HG03196 (cell line): ENCODE results near the gene NTRK3.

ENCODE experiments used
- ATAC-seq: cut with Tn5 transposase; IDR thresholded peaks from one replicate; pipeline ENCODE4 v1.9.1; 2021; ENCODE audit not compliant: unreplicated experiment

NTRK3 gene

GRCh38 chr15:87949575-87950223, 306.8 kb downstream of the NTRK3 start:
- no peak for ATAC-seq

DNA sequence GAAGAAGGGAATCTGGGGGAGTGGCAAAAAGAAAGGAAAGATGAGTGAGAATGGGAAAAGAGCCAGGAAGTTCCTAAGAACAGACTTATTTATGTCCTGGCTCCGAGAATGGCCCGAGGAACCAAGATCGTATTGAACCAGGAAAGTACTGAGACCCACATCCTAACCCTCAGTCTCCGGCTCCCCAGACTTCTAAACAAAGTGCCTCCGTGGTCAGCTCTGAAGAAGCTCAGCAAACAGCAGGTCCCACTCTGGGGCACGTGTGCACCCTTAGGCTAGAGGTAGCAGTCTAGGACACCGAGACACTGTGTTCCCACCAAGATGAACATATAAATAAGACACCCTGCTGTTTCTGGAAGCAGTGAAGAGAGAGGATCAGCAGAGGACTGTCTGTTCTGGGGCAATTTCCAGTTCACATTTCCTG, 307.4 kb downstream of the NTRK3 start:
- no peak for ATAC-seq

DNA sequence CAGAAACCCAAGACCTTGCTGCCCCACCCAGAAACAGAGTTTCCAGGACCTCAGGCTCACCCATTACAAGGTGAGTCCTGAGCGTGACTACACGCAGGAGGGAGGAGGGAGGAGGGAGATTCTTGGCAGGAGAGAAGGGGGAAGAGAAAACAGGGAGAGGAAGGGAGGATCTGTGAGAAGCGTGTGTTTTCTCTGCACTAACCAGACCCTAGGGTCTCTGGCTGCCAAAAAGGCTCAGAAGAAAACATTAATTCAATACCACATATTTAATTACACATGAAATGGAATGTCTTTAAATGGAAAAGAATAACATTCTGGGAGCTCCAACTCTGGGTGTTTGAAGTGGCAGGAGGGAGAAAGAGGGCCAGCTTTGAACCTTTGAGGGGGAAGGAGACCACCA, 309.0 kb downstream of the NTRK3 start:
- ATAC-seq = no peak

DNA sequence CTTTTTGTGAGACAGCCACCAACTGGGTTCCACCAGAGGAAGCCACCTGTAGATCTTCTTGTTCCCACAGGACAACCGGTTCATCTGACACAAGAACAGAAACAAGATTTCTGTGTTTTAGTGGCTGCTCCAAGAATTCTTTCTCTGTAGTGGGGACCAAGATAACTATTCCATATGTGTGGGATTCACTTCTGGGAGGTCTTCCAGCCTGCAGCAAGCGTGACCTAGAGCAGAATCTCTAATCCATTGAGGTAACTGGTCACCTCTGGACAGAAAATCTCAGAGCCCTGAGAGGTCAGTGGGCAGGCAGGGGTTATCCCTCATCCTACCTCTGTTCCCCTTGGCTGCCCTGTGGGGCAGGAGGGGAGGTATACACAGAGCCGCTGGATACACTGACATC, 311.3 kb downstream of the NTRK3 start:
- no peak for ATAC-seq

GRCh38 chr15:87944691-87945090, 311.8 kb downstream of the NTRK3 start:
- ATAC-seq = no peak

- no peak for ATAC-seq
Measured at GRCh38 chr15:87944050-87944449, 312.5 kb downstream of the NTRK3 start.

DNA sequence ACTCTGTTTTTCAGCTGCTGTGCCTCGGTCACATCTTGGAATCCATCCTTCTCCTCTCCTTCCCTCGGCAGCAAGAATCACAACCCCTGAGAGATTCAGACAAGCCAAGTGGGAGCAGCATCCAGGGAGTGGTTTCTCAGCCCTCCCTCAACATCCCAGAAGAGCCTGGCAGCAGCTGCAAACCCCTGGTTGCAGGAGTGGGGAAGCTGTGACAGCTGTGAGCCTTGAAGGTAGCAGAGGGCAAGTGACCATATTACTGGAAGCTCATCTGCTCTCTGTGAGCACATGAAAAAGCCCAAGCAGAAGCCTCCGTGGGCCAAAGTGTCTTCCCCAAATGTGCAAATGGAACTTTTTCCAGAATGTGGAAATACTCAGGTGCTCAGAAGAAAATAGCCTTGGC, 312.9 kb downstream of the NTRK3 start:
- ATAC-seq = no peak

- no peak for ATAC-seq
Measured at GRCh38 chr15:87942316-87942715, 314.2 kb downstream of the NTRK3 start.

- no peak for ATAC-seq
Measured at GRCh38 chr15:87941606-87942005, 314.9 kb downstream of the NTRK3 start.

DNA sequence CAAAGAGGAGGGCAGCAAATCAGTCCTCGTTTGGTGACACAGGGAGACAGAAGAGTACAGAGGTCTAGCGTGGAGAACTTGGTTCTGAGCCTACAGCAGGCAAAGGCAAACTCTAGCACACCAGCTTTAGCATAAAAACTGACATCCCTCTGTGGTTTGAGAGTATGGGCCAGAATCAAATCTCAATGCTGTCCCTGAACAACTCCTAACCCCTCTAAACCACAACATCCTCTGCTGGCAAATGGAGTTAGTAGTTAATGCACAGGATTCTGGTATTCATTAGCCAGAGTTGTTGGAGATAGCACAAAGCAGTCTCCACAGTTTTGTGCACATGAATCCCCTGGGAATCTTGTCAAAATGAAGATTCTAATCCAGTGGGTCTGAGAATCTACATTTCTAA, 315.8 kb downstream of the NTRK3 start:
- no peak for ATAC-seq

- no peak for ATAC-seq
Measured at GRCh38 chr15:87939848-87940457, 316.6 kb downstream of the NTRK3 start.

GRCh38 chr15:87938031-87938430, 318.5 kb downstream of the NTRK3 start:
- ATAC-seq = no peak

DNA sequence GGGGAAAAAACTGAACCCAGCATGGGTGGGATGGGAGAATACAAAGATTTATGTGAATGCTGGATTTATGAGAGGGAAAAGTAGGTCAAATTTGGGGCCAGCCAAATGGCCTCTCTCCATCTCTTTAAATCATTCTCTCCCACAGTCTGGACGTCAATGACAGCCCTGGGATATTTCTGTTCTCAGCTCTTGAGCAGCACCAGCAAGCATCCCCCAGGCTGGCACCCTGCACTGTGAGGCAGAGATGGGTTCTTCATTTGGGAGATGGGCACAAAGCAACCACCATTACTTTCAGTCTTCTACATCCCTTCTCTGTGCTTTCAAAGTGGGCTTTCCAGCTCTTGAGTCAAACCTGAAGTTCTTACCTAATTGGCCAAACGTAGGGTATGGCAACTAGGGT, 321.0 kb downstream of the NTRK3 start:
- ATAC-seq = no peak

DNA sequence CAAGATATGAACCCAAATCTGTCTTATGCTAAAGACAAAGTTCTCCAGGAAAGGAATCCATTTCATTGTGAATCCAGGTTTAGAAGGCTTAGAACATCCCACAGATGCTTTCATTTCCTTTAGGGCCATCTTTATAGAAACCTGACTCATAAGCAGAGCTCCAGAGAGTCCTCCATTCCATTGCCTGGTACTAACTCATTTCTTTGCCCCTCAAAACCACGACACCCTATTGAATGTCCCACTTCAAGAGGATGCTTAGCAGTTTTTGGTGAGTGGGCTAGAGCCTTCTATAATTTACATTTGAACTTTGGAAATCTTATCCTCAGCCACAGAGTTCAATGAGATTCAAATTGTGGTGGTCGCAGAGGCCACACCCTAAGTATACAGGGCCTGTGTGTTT, 325.0 kb downstream of the NTRK3 start:
- ATAC-seq = no peak

- no peak for ATAC-seq
Measured at GRCh38 chr15:87930457-87930856, 326.1 kb downstream of the NTRK3 start.

- no peak for ATAC-seq
Measured at GRCh38 chr15:87929841-87930240, 326.7 kb downstream of the NTRK3 start.

DNA sequence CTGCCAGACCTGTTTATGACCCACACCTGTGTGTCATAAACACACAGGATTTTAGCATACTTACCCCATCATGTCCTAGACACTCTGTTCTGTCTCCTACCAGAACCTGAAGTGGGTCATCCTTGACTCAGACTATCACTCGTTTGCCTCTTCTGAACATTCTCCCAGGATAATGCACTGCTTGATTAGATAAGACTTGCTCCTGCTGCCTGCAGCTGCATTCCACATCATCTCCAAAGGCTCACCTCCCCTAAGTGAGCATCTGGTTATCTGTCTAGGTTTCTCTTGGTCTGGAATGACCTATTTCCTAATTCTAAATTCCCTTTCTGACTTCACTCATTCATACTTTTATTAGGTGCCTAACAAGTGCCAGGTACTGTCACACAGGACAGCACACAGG, 332.1 kb downstream of the NTRK3 start:
- no peak for ATAC-seq

DNA sequence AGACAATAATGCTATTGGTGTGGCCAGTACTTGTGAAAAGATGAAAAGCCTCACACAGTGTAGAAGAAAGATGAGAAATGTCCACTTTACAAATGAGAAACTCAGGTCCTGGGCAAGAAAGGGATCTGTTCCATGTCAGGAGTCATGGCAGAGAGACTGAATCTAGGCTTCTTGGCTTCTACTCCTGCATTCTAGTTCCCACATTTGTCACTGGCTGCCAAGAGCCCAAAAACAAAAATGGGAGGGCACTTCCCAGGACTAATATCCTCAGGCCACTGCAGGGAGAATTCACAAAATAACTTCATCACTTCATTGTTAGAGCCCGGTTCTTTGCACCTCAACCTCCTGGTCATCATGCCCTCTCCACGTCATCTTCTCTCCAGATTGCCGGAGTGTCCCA, 337.5 kb downstream of the NTRK3 start:
- no peak for ATAC-seq

DNA sequence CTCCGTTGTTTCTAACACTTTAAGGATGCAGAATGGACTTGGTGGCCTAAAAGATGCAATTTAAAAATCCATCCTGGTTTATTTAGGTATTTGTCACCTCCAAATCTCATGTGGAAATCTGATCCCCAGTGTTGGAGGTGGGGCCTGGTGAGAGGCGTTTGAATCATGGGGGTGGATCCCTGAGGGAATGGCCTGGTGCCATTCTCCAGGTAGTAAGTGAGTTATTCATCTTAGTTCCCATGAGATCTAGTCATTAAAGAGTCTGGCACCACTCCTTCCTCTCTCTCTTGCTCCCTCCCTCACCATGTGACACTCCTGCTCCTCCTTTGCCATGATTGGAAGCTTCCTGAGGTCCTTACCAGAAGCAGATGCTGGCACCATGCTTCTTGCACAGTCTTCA, 339.1 kb downstream of the NTRK3 start:
- ATAC-seq = no peak

GRCh38 chr15:87916208-87916607, 340.3 kb downstream of the NTRK3 start:
- no peak for ATAC-seq

DNA sequence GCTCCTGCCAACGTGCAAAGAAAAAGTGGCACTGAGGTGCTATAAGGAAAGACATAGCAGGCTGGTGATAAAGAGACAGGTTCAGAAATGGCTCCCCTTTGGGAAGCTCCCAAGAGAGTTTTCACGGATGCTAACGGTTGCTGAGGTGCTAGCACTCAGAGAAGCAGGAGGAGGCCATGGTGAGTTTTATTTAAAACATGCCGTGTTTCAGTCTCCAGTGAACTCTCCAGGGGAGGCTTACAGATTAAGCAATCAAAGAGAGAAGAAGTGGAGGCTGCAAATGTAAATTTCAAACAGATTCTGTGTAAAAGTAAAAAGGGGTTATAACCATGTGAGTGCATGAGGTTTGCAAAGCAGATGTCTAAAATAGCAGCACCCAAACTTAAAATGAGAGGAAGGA, 346.2 kb downstream of the NTRK3 start:
- no peak for ATAC-seq

GRCh38 chr15:87907676-87908446, 348.7 kb downstream of the NTRK3 start:
- ATAC-seq = no peak
